ENCODE results near the gene ANGPTL8.
A peak's percentile ranks its signal among the peaks of the same experiment; 100 is the strongest.

The ANGPTL8 gene

GRCh38 chr19:11242864-11243797, 3.7 kb downstream of the ANGPTL8 start:
- DNase-seq = peak; percentile 83
- in situ Hi-C loops (cut with HindIII; ENCODE audit: low pct_ligation_motif_present, low sequenced_read_pairs) = no loop called here
- peaks cover 5% of the 10 kb centered on the region for H3K36me3 ChIP-seq (replicated peaks)
- no peak overlapping the region for H3K27ac ChIP-seq
- H3K4me3 ChIP-seq (ENCODE audit: low read depth, low read length) = no peak overlapping the region
- peak; percentile 83 for TF ChIP-seq CTCF (IDR thresholded peaks at IDR 0.05; ENCODE audit: low read depth, low read length, missing control alignments)
- H3K27me3 ChIP-seq (replicated peaks) = no peaks in the 10 kb centered on the region

- Histone ChIP-seq H3K27me3 (replicated peaks) (no peaks in the 10 kb centered on the region), H3K27ac (no peak overlapping the region), H3K4me3 (ENCODE audit: low read depth, low read length) (no peak overlapping the region), H3K36me3 (replicated peaks) (peaks cover 5% of the 10 kb centered on the region)
- DNase-seq = no peak
- no peak for TF ChIP-seq CTCF (IDR thresholded peaks at IDR 0.05; ENCODE audit: low read depth, low read length, missing control alignments)
- in situ Hi-C loops (cut with HindIII; ENCODE audit: low pct_ligation_motif_present, low sequenced_read_pairs) = no loop called here
These were observed 4.4 kb downstream of the ANGPTL8 start for GRCh38 chr19:11243798-11244169.

GRCh38 chr19:11244846-11245589, 5.6 kb downstream of the ANGPTL8 start:
- no peak overlapping the region for H3K27ac ChIP-seq
- H3K36me3 ChIP-seq (replicated peaks) = peaks cover 5% of the 10 kb centered on the region
- in situ Hi-C loops (cut with HindIII; ENCODE audit: low pct_ligation_motif_present, low sequenced_read_pairs) = no loop called here
- H3K27me3 ChIP-seq (replicated peaks) = no peaks in the 10 kb centered on the region
- DNase-seq = no peak
- H3K4me3 ChIP-seq (ENCODE audit: low read depth, low read length) = no peak overlapping the region
- no peak for TF ChIP-seq CTCF (IDR thresholded peaks at IDR 0.05; ENCODE audit: low read depth, low read length, missing control alignments)

GRCh38 chr19:11246941-11247340, 7.5 kb downstream of the ANGPTL8 start:
- no peak overlapping the region for H3K27ac ChIP-seq
- in situ Hi-C loops (cut with HindIII; ENCODE audit: low pct_ligation_motif_present, low sequenced_read_pairs) = no loop called here
- TF ChIP-seq CTCF (IDR thresholded peaks at IDR 0.05; ENCODE audit: low read depth, low read length, missing control alignments) = no peak
- no peak for DNase-seq
- H3K4me3 ChIP-seq (ENCODE audit: low read depth, low read length) = no peak overlapping the region
- peaks cover 19% of the 10 kb centered on the region for H3K36me3 ChIP-seq (replicated peaks)
- no peaks in the 10 kb centered on the region for H3K27me3 ChIP-seq (replicated peaks)

- DNase-seq = no peak
- no peaks in the 10 kb centered on the region for H3K27me3 ChIP-seq (replicated peaks)
- no peak for TF ChIP-seq CTCF (IDR thresholded peaks at IDR 0.05; ENCODE audit: low read depth, low read length, missing control alignments)
- H3K27ac ChIP-seq = no peak overlapping the region
- peaks cover 20% of the 10 kb centered on the region for H3K36me3 ChIP-seq (replicated peaks)
- H3K4me3 ChIP-seq (ENCODE audit: low read depth, low read length) = no peak overlapping the region
- in situ Hi-C loops (cut with HindIII; ENCODE audit: low pct_ligation_motif_present, low sequenced_read_pairs) = no loop called here
These were observed 8.0 kb downstream of the ANGPTL8 start for GRCh38 chr19:11247391-11247790.
